ENCODE results near the gene HIVEP2.

HIVEP2 gene

DNA sequence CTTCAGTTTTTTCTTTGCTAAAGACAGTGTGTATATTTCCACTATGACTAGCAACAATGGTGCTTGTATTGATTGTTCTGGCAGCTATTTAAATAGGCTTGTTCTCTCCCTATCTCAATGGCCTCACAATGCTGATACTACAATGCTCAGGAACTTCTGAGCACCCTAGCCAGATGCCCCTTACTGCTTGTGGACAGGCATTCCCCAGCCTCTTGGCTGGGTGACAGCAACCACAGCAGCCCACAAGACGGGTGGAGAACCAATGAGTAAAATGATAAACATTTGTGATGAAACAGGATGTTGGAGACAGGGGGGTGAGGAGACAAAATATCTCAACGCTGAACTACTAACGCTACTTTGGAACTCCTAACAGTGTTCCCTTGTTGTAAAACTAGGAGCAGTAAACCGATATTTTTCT, 42.3 kb downstream of the HIVEP2 start:
- Histone ChIP-seq H3K18ac (ENCODE audit: low read length) (no peak overlapping the region), H2BK5ac (ENCODE audit: low read depth, low read length, poor library complexity) (no peak overlapping the region), H2BK120ac (ENCODE audit: insufficient read depth, low read length, poor library complexity) (no peak overlapping the region), H3K79me2 (ENCODE audit: control insufficient read depth, insufficient read depth, low read length, poor library complexity) (no peaks in the 10 kb centered on the region), H3K27me3 (ENCODE audit: insufficient read depth, low read length) (no peaks in the 10 kb centered on the region), H3K27ac (ENCODE audit: low read depth, low read length) (no peak overlapping the region), H3K9me3 (ENCODE audit: insufficient read depth, low read depth, low read length) (no peaks in the 10 kb centered on the region), H2AFZ (ENCODE audit: insufficient read depth, low read length, poor library complexity) (no peak overlapping the region), H2AK5ac (ENCODE audit: low read length) (no peak overlapping the region), H3K9ac (ENCODE audit: low read length) (no peak overlapping the region), H3K4me3 (ENCODE audit: low read depth, low read length) (no peak overlapping the region), H3K23ac (ENCODE audit: low read length) (no peak overlapping the region), H3K4me1 (ENCODE audit: control insufficient read depth in 1 of 2, insufficient read depth in 2 of 2, low read length in 2 of 2) (no peaks in the 10 kb centered on the region), H4K12ac (ENCODE audit: low read depth, low read length) (no peak overlapping the region), H4K91ac (ENCODE audit: low read depth, low read length) (no peak overlapping the region), H3K4ac (ENCODE audit: low read depth, low read length) (no peak overlapping the region), H2BK12ac (ENCODE audit: low read length) (no peak overlapping the region), H3K79me1 (ENCODE audit: low read length) (no peaks in the 10 kb centered on the region), H3K36me3 (ENCODE audit: control insufficient read depth in 1 of 2, insufficient read depth in 2 of 2, low read length in 2 of 2) (no peaks in the 10 kb centered on the region), H4K8ac (ENCODE audit: low read depth, low read length) (no peak overlapping the region), H3K4me2 (ENCODE audit: low read length) (no peak overlapping the region), H3K14ac (ENCODE audit: low read length) (no peak overlapping the region)
- peak in 1 of 2 donors; percentile 40 for DNase-seq
- no CpG with 5 or more reads among the region's 4 CpGs for WGBS (ENCODE audit: extremely low coverage, insufficient coverage, insufficient read length)

DNA sequence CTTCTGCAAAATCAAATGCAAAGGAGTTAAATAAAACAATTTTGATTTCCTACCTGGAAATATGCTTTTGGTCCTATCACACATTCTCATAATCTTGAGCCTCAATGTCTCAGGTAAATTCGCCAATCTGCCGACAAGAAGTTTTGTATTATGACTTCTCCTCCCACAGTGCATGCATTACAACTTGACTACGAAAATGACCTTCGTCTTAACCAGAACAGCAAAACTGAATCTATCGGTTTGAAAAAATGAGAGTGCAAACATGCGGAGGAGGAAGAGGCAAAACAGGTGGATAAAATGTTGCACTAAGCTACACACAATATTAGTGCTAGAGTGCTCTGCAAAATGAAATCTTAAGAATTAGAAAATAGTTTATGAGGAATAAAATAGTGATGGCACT, 43.4 kb downstream of the HIVEP2 start:
- H2BK120ac ChIP-seq (ENCODE audit: insufficient read depth, low read length, poor library complexity), result no peak overlapping the region
- no peak overlapping the region for H2AK5ac ChIP-seq (ENCODE audit: low read length)
- H4K91ac ChIP-seq (ENCODE audit: low read depth, low read length), result no peak overlapping the region
- H3K4me3 ChIP-seq (ENCODE audit: low read depth, low read length), result no peak overlapping the region
- no peaks in the 10 kb centered on the region for H3K9me3 ChIP-seq (ENCODE audit: insufficient read depth, low read depth, low read length)
- H3K27ac ChIP-seq (ENCODE audit: low read depth, low read length), result no peak overlapping the region
- no peaks in the 10 kb centered on the region for H3K79me2 ChIP-seq (ENCODE audit: control insufficient read depth, insufficient read depth, low read length, poor library complexity)
- H3K9ac ChIP-seq (ENCODE audit: low read length), result no peak overlapping the region
- no peaks in the 10 kb centered on the region for H3K27me3 ChIP-seq (ENCODE audit: insufficient read depth, low read length)
- no peak overlapping the region for H3K4me2 ChIP-seq (ENCODE audit: low read length)
- H2BK12ac ChIP-seq (ENCODE audit: low read length), result no peak overlapping the region
- no CpG with 5 or more reads among the region's 6 CpGs for WGBS (ENCODE audit: extremely low coverage, insufficient coverage, insufficient read length)
- no peak overlapping the region for H3K14ac ChIP-seq (ENCODE audit: low read length)
- no peaks in the 10 kb centered on the region for H3K79me1 ChIP-seq (ENCODE audit: low read length)
- no peak overlapping the region for H2AFZ ChIP-seq (ENCODE audit: insufficient read depth, low read length, poor library complexity)
- no peaks in the 10 kb centered on the region for H3K4me1 ChIP-seq (ENCODE audit: control insufficient read depth in 1 of 2, insufficient read depth in 2 of 2, low read length in 2 of 2)
- no peaks in the 10 kb centered on the region for H3K36me3 ChIP-seq (ENCODE audit: control insufficient read depth in 1 of 2, insufficient read depth in 2 of 2, low read length in 2 of 2)
- no peak overlapping the region for H3K4ac ChIP-seq (ENCODE audit: low read depth, low read length)
- H4K12ac ChIP-seq (ENCODE audit: low read depth, low read length), result no peak overlapping the region
- DNase-seq, result no peak
- no peak overlapping the region for H3K23ac ChIP-seq (ENCODE audit: low read length)
- no peak overlapping the region for H2BK5ac ChIP-seq (ENCODE audit: low read depth, low read length, poor library complexity)
- H4K8ac ChIP-seq (ENCODE audit: low read depth, low read length), result no peak overlapping the region
- no peak overlapping the region for H3K18ac ChIP-seq (ENCODE audit: low read length)

DNA sequence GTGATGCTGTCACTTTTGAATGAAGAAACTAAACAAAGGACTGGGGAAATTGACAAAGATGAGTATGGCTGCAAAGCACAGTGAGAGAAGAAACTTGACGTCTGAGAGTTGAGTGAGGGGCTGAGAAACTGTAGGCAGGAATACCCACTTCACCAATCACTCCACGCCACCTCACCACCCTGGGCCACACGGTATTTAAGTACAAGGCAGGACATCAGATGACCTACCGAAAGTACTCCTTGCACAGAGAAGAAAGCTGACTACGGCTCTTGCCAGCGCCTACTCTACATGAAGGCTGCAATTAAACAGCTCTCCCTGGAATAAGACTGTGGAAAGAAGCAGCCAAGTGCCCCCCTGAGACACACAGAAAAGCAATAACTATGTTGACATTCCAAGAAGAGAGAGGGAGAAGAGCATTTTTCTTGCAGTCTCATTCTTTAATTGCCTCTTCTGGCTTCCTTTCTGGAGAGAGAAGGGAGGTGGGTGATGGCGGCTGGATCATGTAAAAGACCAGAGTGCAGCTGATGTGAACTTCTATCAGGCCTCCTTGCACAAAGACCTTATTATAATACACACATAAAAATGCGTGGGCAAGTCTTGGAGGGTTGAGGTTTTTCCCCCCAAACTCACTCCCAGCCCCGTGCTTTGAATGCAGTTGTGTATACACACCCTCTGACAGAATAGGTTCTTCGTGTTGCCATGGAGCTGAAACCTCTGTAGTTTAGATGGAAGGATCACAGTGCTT, 44.6 kb downstream of the HIVEP2 start:
- Histone ChIP-seq H3K4me2 (ENCODE audit: low read length) (no peak overlapping the region), H3K23ac (ENCODE audit: low read length) (no peak overlapping the region), H3K9ac (ENCODE audit: low read length) (no peak overlapping the region), H4K91ac (ENCODE audit: low read depth, low read length) (no peak overlapping the region), H3K4ac (ENCODE audit: low read depth, low read length) (no peak overlapping the region), H2BK120ac (ENCODE audit: insufficient read depth, low read length, poor library complexity) (no peak overlapping the region), H3K79me2 (ENCODE audit: control insufficient read depth, insufficient read depth, low read length, poor library complexity) (no peaks in the 10 kb centered on the region), H3K18ac (ENCODE audit: low read length) (no peak overlapping the region), H2BK5ac (ENCODE audit: low read depth, low read length, poor library complexity) (no peak overlapping the region), H3K4me3 (ENCODE audit: low read depth, low read length) (no peak overlapping the region), H3K4me1 (ENCODE audit: control insufficient read depth in 1 of 2, insufficient read depth in 2 of 2, low read length in 2 of 2) (no peaks in the 10 kb centered on the region), H4K8ac (ENCODE audit: low read depth, low read length) (no peak overlapping the region), H2BK12ac (ENCODE audit: low read length) (no peak overlapping the region), H2AK5ac (ENCODE audit: low read length) (no peak overlapping the region), H4K12ac (ENCODE audit: low read depth, low read length) (no peak overlapping the region), H2AFZ (ENCODE audit: insufficient read depth, low read length, poor library complexity) (no peak overlapping the region), H3K36me3 (ENCODE audit: control insufficient read depth in 1 of 2, insufficient read depth in 2 of 2, low read length in 2 of 2) (no peaks in the 10 kb centered on the region), H3K79me1 (ENCODE audit: low read length) (no peaks in the 10 kb centered on the region), H3K14ac (ENCODE audit: low read length) (no peak overlapping the region), H3K27me3 (ENCODE audit: insufficient read depth, low read length) (no peaks in the 10 kb centered on the region), H3K9me3 (ENCODE audit: insufficient read depth, low read depth, low read length) (no peaks in the 10 kb centered on the region), H3K27ac (ENCODE audit: low read depth, low read length) (no peak overlapping the region)
- WGBS (ENCODE audit: extremely low coverage, insufficient coverage, insufficient read length), result no CpG with 5 or more reads among the region's 10 CpGs
- no peak for DNase-seq

- H2BK120ac ChIP-seq (ENCODE audit: insufficient read depth, low read length, poor library complexity), result no peak overlapping the region
- H3K23ac ChIP-seq (ENCODE audit: low read length), result no peak overlapping the region
- no peak overlapping the region for H4K8ac ChIP-seq (ENCODE audit: low read depth, low read length)
Measured at GRCh38 chr6:142898927-142899895, 45.8 kb downstream of the HIVEP2 start.

More at GRCh38 chr6:142898927-142899895, 45.8 kb downstream of the HIVEP2 start:
- H3K18ac ChIP-seq (ENCODE audit: low read length), result no peak overlapping the region
- no CpG with 5 or more reads among the region's 6 CpGs for WGBS (ENCODE audit: extremely low coverage, insufficient coverage, insufficient read length)
- no peaks in the 10 kb centered on the region for H3K4me1 ChIP-seq (ENCODE audit: control insufficient read depth in 1 of 2, insufficient read depth in 2 of 2, low read length in 2 of 2)
- H3K9ac ChIP-seq (ENCODE audit: low read length), result no peak overlapping the region
- H3K4me2 ChIP-seq (ENCODE audit: low read length), result no peak overlapping the region
- H3K79me2 ChIP-seq (ENCODE audit: control insufficient read depth, insufficient read depth, low read length, poor library complexity), result no peaks in the 10 kb centered on the region
- no peak overlapping the region for H3K27ac ChIP-seq (ENCODE audit: low read depth, low read length)
- no peaks in the 10 kb centered on the region for H3K9me3 ChIP-seq (ENCODE audit: insufficient read depth, low read depth, low read length)
- H2AFZ ChIP-seq (ENCODE audit: insufficient read depth, low read length, poor library complexity), result no peak overlapping the region
- DNase-seq, result no peak
- H4K91ac ChIP-seq (ENCODE audit: low read depth, low read length), result no peak overlapping the region
- H2BK5ac ChIP-seq (ENCODE audit: low read depth, low read length, poor library complexity), result no peak overlapping the region
- H3K14ac ChIP-seq (ENCODE audit: low read length), result no peak overlapping the region
- H2BK12ac ChIP-seq (ENCODE audit: low read length), result no peak overlapping the region
- H3K79me1 ChIP-seq (ENCODE audit: low read length), result no peaks in the 10 kb centered on the region
- H3K4me3 ChIP-seq (ENCODE audit: low read depth, low read length), result no peak overlapping the region
- H4K12ac ChIP-seq (ENCODE audit: low read depth, low read length), result no peak overlapping the region
- H2AK5ac ChIP-seq (ENCODE audit: low read length), result no peak overlapping the region
- H3K36me3 ChIP-seq (ENCODE audit: control insufficient read depth in 1 of 2, insufficient read depth in 2 of 2, low read length in 2 of 2), result no peaks in the 10 kb centered on the region
- H3K4ac ChIP-seq (ENCODE audit: low read depth, low read length), result no peak overlapping the region
- H3K27me3 ChIP-seq (ENCODE audit: insufficient read depth, low read length), result no peaks in the 10 kb centered on the region

All from trophoblast cell (in vitro differentiated cells and primary cell).